Activated CD8-positive, alpha-beta memory T cell treated with anti-CD3 and anti-CD28 coated beads, Interleukin-2, amount 50 U/mL, for 48 hours (primary cell): ENCODE results near the gene ABHD1.
"Not testable (repeated sequence)": the region's sequence is repeated elsewhere in the genome, so short reads cannot be mapped to it uniquely, and the experiment has no call there.

Source experiments
- DNase-seq: peaks from one replicate; pipeline ENCODE4 v3.0.0-alpha.2; 2020

Gene ABHD1

DNA sequence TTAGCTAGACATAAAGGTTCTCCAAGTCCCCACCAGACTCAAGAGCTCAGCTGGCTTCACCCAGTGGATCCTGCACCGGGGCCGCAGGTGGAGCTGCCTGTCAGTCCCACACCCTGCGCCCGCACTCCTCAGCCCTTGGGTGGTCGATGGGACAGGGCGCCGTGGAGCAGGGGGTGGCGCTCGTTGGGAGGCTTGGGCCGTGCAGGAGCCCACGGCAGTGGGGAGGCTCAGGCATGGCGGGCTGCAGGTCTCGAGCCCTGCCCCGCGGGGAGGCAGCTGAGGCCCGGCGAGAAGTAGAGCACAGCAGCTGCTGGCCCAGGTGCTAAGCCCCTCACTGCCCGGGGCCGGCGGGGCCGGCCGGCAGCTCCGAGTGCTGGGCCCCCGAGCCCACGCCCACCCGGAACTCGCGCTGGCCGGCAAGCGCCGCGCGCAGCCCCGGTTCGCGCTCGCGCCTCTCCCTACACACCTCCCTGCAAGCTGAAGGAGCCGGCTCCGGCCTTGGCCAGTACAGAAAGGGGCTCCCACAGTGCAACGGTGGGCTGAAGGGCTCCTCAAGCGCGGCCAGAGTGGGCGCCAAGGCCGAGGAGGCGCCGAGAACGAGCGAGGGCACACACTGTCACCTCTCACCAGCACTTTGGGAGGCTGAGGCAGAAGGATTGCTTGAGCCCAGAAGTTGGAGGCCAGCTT, 12.1 kb upstream of the ABHD1 start:
- not testable (repeated sequence) for DNase-seq

DNA sequence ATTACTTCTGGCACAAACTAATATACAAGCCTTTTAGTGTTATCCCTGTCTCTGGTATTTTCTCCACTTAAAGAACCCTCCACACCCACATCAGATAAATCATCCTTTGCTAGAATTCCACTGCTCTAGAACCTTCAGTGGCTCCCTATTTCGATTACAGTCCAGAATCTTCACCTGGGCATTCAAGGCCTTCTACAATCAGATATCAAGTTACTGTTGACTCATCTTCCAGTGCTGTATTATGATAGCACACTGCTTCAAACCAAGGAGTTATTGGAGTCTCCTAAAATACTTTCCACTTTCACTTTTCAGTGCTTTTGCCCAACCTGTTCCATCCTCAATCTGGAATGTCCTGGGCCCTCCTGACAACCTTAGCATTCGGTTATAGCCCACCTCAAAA, 8.1 kb upstream of the ABHD1 start:
- DNase-seq: no peak

DNA sequence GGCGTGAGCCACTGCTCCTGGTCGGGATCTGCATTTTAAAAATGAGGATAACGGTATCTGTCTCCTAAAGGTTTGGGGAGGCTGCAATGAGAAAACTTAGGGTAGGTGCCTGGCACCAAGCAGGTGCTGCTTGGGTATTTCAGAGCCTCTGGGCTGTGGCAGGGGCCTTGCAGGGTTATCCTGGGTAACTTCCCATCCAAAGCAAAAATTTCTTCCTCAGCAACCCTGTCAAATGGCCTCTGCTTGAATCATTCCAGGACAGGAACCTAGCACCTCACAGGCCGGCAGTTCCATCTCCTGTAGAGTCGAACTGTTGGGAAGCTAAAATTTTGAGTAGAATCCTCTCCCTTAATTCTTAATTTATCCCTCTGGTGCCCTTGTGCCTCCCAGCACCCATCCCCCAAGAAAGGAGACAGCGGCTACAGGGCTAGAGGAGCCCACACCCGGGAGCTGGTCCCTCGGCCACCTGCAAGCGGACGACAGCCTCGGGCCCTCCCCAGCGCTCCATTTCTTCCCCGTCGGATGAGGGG, 5.6 kb upstream of the ABHD1 start:
- no peak for DNase-seq

DNA sequence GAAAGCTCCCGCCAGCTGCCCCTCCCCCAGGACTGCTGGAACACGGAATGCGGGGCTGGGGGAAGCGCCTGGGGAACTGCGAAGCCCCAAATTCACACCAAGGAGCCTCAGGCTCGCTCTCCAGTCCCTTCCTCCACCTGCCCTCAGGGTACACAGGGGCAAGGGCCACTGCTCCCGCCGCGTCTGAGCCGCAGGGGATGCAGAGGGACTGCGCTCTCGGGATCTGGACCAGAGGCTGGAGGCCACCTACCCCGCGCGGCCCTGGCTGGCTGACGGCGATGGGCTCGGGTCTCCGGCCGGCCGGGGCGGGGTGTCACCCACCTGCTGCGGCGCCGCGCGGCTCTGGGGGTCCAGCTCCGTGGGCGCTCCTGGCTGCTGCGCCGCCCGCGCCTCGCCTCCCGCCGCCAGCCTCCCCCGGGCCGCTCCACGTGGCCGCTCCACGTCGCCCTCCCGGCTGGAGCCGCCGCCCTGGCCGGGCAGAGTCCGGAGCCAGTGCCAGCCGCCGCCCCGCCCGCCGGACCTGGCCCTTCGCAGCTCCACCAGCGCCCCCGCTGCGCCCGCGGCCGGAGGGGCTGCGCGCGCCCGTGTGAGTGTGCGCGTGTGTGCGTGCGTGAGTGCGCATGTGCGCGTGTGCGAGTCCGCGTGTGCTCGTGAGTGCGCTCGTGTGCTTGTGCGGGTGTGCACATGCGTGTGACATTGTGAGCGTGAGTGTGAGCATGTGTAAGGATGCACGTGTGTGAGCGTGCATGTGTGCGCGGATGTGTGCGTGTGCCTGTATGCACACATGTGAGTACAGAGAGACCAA, 4.9 kb upstream of the ABHD1 start, which contains the start of gene CGREF1:
CGREF1 (minus strand) TSS at position 604 of the 805 bp plus-strand sequence. CDS start 14,762 bp downstream, outside the sequence.
- DNase-seq: peak; percentile 67

DNA sequence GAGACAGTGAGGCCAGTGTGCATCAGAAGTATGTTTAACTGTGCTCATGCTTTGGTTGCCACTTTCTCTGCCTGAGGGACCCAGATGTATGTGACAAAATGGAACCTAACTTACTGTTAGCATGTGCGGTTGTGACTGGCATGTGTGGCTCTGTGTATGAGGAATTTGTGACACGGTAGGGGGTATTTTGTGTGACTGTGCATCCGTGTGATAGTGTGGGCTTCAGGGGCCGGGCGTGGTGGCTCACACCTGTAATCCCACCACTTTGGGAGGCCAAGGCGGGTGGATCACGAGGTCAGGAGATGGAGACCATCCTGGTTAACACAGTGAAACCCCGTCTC, 4.3 kb upstream of the ABHD1 start:
- DNase-seq: not testable (repeated sequence)

DNA sequence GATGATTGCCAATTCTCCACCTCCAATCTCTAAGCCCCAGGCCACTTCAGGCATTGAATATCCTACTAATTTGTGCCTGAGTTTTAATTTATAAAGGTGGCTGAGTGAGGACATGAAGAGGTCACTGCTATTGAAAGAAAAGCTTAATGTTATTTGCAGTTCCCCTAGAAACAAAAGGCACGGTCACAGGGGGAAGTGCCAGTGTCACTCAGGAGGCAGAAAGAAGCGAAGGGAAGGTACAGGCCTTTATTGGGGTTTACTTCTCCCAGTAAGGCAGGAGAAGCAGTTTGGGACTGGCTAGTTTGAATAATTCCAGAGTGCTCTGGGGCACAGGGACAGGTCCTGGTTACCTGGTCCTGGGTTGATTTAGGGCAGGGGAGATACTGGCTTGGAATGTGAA, 1.7 kb upstream of the ABHD1 start:
- DNase-seq: no peak

DNA sequence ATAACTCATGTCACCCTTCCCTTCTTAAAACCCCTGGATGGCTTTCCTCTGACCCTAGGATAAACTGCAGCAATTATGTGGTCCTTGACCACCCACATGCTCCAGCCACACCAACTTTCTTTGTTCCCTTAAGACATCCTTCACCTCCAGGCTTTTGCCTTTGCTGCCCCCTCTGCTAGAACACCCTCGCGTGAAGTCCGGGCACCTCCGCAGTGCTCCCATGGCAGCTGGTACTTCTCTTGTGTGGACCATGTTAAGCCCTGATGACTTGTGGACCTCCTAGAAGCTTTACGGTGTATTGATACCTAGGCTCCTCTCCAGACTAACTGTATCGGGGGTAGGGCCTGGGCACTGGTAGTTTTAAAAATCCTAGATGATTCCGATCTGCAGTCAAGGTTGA, 824 bp upstream of the ABHD1 start:
- DNase-seq: no peak

DNA sequence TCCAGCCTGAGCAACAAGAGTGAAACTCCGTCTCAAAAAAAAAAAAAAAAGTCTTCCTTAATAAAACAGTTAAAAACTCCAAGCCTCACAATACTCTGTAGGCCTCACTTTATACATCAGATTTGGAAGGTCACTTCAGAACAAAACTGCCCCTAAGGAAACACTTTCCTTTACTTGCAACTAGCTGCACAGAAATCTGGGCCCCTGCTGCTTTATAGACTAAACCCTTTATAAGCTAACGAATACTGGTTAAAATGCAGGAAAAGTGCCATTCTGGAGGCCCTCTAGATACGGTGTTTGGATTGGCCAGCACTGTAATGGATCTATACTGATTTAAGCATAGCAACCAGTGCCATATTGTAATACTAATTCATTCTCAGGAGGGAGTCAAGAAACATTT, 1.5 kb downstream of the ABHD1 start:
- no peak for DNase-seq

DNA sequence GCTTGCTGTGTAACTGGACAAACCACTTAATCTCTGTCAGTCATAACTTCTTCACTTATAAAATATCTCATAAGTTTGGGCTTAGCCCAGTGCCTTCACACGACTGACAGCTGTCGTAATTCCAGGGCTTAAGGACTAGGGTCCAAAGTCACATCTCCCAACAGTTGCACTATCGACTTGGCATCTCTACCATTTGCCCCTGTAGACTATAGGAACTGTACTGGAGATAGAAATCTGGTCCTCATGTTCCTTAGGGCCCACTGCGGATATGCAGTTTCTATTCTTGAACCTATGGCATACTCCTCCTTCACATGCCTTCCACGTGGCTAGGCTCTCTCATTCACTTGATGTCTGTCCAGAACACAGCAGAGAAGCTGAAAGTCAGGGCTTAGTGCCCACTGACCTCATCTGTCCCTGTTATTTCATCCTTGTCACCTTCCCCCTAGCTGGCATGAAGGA, 2.7 kb downstream of the ABHD1 start:
- DNase-seq: no peak

DNA sequence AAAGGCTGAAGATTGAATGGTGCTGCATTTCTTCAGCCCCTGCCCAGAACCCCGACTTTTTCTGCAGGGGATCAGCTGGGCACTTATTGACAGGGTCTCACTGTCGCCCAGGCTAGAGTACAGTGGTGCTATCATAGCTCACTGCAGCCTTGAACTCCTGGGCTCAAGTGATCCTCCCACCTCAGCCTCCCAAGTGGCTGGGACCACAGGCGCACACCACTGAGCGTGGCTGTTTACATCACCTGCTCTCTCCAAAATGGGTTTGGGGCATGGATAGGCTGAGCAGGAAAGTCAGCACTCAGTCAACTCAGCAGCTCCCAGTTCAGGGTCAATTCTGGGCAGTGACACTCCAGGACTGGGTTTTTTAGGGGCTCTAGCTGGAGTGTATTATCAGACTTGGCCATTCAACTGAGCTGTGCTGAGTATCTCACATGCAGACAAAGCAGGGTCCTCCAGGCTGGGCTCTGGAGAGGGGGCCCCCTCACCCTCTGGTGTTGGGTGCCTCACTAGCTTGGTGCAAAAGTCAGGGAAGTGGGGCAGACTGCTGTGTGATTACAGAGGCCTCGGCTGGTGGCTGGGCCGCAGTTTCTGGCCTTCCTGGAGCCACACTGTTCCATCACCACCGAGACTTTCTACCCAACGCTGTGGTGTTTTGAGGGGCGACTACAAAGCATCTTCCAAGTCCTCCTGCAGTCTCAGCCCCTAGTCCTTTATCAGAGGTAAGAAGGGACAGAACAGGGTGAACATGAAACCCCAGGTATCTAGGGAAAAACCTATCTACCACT, 4.5 kb downstream of the ABHD1 start:
- no peak for DNase-seq

DNA sequence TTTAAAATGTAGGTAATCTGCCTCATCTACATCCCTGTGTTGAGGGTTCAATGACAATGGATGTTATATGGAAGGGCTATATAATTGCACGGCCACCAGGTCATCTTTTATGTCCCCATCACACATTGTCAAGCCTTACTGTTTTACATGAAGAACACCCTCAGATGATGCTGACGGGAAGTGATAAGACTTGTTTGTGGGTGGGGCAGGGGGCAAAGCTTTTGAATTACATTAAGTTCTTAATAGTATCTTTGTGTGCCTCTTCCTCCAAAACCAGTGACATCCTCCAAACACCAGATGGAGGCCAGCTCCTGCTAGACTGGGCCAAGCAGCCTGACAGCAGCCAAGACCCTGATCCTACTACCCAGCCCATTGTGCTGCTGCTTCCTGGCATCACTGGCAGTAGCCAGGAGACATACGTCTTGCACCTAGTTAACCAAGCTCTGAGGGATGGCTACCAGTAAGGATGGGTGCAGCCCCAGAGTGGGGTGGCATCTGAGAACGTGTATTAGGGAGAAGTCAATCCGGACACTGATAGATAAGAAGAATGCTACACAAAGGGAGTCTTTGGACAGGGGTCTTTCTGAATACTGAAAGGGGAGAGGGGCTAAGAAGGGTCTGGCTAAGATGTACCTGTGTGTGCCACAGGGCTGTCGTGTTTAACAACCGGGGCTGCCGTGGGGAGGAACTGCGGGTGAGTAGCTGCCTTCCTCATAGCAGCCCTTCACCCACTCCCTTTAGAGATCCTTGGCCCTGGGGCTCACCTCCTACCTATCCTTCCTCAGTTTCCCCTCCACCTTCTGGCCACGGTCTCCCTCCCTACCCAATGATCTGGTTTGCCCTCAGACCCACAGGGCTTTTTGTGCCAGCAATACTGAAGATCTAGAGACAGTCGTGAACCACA, 5.3 kb downstream of the ABHD1 start:
- no peak for DNase-seq

DNA sequence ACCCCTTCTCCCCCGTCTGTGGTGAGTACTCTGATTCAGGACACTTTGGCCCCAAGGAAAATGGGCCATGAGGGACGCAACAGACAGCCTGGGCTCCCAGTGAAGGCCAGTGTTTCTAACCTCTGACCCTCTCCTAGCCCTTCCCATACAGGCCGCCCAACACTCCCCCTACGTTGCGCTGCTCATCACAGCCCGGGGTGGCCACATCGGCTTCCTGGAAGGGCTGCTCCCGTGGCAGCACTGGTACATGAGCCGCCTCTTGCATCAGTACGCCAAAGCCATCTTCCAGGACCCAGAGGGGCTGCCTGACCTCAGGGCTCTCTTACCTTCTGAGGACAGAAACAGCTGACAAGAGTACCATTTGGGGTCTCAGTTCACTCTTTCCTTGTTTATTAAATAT, 6.8 kb downstream of the ABHD1 start:
- DNase-seq: no peak

DNA sequence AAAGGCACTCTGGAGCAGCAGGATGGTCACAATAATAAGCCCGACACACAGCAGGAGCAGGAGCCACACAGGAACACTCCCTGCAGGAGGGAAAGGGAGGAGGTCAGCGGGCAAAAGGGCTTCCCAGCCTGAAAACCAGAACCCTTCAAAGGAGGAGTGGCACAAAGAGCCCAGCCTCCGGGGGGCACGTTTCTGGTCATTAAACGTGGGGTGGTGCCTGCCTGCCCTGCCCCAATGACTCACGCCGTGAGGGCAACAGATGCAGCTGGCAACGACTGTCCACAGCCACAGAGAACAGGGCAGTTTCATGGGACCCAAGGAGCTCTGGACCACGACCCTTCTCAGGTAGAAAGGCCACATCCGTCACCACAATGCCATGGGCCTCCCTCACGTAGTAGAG, 7.8 kb downstream of the ABHD1 start:
- no peak for DNase-seq

DNA sequence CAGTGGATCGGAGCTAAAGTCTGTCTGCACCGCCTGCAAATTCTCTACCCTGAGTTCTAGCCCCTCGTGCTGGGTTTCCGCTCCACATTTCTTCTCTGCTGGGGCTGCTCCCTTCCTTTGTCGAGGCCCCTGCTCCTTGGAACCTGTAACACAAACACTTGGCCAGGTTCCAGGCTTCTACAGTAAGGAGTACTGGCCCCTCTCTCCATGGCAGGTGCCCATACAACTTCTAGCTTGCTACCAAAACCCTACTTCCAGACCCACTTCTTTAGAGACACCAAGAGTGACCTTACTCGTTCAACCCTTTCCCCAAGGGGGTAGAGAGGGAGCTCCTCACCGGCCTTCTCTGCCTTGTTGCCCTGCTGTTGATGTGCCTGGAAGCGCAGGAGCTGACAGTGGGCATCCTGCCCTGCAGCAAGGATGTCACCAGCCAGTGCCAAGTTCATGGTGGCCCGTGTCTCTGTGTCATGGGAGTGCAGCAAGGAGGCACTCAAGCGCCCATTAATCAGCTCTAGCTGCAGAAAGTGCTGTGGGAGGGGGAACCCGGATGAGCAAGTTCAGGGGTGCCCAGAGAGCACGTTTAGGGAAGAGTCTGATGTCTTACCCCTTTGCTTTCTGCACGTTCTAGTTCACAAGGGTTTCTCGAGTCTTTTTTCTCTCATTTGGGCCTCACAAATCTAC, 9.7 kb downstream of the ABHD1 start:
- DNase-seq: peak; percentile 65

DNA sequence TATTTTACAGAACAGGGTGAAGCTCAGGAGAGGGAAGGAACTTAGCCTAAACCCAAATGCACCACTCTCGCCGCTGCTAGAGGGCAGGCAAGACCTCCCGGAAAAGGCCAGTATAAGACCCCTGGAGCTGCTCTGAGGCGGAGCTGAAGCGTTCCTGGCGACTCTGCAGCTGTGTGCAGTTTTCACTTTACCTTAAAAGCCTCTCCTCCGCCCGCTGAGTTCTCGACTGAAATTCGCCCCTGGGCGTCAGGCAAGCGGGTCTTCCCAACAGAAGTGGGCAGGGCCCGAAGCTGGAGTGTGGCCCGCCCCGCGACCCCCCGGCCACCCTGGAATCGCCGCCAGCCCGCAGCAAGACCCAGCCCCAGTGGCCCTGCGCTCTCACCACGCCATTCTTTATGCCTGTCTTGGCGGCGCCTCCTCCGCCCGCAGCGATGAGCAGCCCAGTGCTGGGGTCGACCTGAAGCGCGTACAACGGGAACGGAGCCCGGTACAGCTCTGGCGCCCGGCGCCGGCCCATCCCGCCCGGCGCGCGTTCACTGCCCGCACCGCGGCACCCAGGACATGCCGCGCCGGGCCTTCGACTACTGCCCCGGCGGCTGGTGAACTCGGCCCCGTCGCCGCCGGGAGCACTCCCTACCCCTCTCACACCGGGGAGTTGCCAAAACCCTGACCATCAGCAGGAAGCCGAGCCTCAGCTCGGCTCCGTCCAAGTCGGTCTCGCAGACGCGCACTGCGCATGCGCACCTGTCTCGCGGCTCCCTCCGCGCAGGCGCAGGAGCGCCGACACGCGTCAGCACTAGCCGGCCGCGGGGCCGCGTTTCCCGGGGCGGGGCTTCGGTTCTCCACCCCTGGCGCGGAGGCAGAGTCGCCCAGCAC, 10.5 kb downstream of the ABHD1 start, which contains the start of gene PREB:
PREB (minus strand) TSS at position 732 of the 876 bp plus-strand sequence; CDS start at position 517, 215 bp downstream.
- DNase-seq: peak; percentile 100

DNA sequence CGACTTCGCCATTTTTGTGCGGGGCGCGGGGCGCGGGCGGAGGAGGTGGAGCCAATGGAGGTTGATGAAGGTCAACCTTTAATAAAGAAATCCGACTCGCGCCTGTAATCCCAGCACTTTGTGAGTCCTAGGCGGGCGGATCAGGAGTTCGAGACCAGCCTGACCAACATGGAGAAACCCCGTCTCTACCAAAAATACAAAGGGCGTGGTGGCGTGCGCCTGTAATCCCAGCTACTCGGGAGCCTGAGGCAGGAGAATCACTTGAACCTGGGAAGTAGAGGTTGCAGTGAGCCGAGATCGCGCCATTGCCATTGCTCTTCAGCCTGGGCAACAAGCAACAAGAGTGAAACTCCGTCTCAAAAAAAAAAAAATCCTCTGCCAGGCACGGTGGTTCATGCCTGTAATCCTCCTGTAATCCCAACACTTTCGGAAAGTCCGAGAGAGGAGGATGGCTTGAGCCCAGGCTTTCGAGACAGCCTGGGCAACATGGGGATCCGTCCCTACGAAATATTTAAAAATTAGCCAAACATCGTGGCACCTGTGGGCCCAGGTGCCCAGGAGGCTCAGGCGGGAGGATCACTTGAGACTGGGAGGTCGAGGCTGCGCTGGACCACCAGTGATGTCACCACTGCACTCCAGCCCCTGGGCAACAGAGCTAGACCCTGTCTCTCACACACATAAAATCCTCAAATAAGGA, 11.3 kb downstream of the ABHD1 start:
- DNase-seq: no peak

DNA sequence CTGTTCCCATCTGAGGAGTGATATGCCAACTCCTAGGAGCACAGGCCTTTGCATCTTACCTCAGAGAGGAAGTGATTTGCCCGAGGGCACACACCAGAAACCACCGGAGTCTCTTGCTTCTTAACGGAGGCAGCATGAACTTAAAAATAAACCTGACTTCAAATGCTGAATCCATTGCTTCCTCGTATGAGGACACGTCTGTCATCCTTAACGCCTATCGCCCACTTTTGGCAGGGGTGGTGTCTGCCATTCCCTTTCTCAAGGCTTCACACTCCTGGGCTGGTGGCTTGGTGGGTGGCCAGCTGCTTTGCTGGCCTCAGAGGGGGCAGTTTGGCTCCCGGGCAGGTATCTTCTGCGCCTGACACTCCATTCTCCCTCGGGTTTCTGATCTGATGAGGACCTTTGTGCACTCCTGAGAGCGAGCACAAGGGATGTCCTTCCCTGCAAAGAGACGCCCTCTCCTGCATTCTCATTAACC, 11.9 kb downstream of the ABHD1 start:
- no peak for DNase-seq

DNA sequence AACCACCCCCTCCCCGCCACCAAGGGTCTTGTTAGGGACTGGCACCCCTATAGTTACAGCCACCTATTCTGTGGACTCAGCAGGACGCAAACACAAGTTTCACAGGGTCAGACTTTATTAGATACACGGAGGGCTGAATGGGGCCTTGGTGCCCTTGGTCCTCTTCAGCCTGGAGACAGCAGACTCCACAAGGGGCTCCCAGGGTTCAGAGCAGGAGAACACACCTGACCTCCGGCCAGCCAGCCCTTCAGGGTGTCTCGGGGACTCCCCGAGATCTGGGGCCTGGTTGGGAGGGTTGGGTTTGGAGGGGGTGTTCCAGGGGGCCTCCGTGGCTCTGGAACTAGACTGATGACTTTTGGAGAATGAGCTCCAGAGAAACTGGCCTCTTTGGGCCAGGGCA, 13.1 kb downstream of the ABHD1 start:
- no peak for DNase-seq

DNA sequence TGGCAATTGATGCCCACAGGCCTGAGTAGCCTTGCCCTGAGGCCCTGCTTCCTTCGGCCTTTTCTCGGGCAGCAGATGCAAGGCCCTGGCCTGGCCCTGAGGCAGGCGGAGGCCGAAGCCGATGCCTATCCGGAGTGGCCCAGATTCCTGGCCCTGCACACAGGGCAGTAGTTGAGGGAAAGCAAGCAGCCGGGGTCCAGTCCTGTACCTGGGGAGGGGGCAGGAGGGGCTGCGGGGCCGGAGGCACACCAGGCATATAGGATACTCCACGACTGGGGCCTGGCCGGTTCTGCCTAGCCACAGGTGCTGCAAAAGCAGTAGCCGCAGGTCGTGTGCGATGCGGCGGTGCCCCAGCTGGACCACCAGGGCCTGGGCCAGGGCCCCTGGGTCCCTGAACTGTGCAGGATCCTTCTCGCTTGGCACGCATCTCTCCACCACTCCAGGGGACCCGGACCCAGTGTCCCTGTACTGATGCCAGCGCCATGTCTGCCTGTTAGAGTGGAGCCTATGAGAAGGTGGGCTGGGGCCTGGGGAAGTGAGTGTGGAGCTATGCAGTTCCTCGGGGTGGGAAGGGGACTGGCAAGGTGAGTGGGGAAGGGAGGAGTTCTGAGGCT, 13.8 kb downstream of the ABHD1 start:
- no peak for DNase-seq
